ENCODE results near the gene BCL2. TPM values are rescaled to one million over a fixed set of nuclear protein-coding genes. Genes with fewer than 3 reads are reported as not detected.

Gene BCL2
- total RNA-seq, 4 donors from 2014 or later, result 16.2 to 54.5 (median 20.7) TPM

- peak overlapping the region in 2 of 4 donors; percentile 10 to 49 for H3K27ac ChIP-seq
- TF ChIP-seq CTCF (IDR thresholded peaks at IDR 0.05), result peak; percentile 70 to 93 (median 92)
- no peak for TF ChIP-seq POLR2A (IDR thresholded peaks at IDR 0.05)
Observed at GRCh38 chr18:63322908-63323634, 3.5 kb upstream of the BCL2 start.

GRCh38 chr18:63322206-63322605 is 2.6 kb upstream of the BCL2 start:
- TF ChIP-seq POLR2A (IDR thresholded peaks at IDR 0.05), result no peak
- TF ChIP-seq CTCF (IDR thresholded peaks at IDR 0.05), result no peak
- Histone ChIP-seq H3K4me3 (no peak overlapping the region), H3K36me3 (no peaks in the 10 kb centered on the region), H3K4me1 (peaks cover 0 to 11% (median 0%) of the 10 kb centered on the region in 4 donors), H3K9me3 (no peaks in the 10 kb centered on the region), H3K27me3 (no peaks in the 10 kb centered on the region), H3K27ac (peak overlapping the region in 2 of 4 donors; percentile 10 to 93)
- no peak for DNase-seq

More at GRCh38 chr18:63322908-63323634, 3.5 kb upstream of the BCL2 start:
- H3K9me3 ChIP-seq, result no peaks in the 10 kb centered on the region
- H3K4me3 ChIP-seq, result no peak overlapping the region
- peak in 2 of 3 donors; percentile 52 to 86 for DNase-seq
- H3K27me3 ChIP-seq, result no peaks in the 10 kb centered on the region
- no peaks in the 10 kb centered on the region for H3K36me3 ChIP-seq
- peaks cover 0 to 11% (median 0%) of the 10 kb centered on the region in 4 donors for H3K4me1 ChIP-seq

- H3K4me3 ChIP-seq, result peak overlapping the region in 1 of 4 donors; percentile 62
- DNase-seq, result no peak
- no peaks in the 10 kb centered on the region for H3K9me3 ChIP-seq
- peaks cover 0 to 15% (median 1%) of the 10 kb centered on the region in 4 donors for H3K4me1 ChIP-seq
- H3K27me3 ChIP-seq, result no peaks in the 10 kb centered on the region
- H3K27ac ChIP-seq, result peak overlapping the region in 3 of 4 donors; percentile 73 to 93 (median 89)
- TF ChIP-seq CTCF (IDR thresholded peaks at IDR 0.05), result no peak
- no peak for TF ChIP-seq POLR2A (IDR thresholded peaks at IDR 0.05)
- H3K36me3 ChIP-seq, result no peaks in the 10 kb centered on the region
Observed at GRCh38 chr18:63321291-63321690, 1.7 kb upstream of the BCL2 start.

DNA sequence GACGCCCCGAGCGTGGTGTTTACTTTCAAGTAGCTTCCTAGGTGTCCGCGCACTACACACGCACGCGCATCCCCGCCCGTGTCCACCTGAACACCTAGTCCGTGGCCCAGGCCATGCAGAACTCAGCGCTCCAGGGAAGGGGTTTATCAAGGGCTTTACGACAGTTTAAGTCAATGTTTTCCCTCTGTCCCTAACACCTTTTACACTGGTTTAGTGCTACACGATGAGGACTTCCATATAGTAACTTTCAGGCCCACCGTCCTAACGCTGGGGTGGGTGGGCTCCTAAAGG is 1.4 kb upstream of the BCL2 start:
- peak overlapping the region; percentile 62 to 81 (median 73) for H3K4me3 ChIP-seq
- no peak for TF ChIP-seq CTCF (IDR thresholded peaks at IDR 0.05)
- DNase-seq, result peak in 2 of 3 donors; percentile 68 to 72
- H3K27me3 ChIP-seq, result no peaks in the 10 kb centered on the region
- no peaks in the 10 kb centered on the region for H3K9me3 ChIP-seq
- H3K36me3 ChIP-seq, result no peaks in the 10 kb centered on the region
- H3K27ac ChIP-seq, result peak overlapping the region; percentile 73 to 93 (median 87)
- H3K4me1 ChIP-seq, result peaks cover 0 to 16% (median 3%) of the 10 kb centered on the region in 4 donors

GRCh38 chr18:63320123-63320974 is 780 bp upstream of the BCL2 start:
- Histone ChIP-seq H3K4me3 (peak overlapping the region; percentile 62 to 81 (median 73)), H3K4me1 (peaks cover 0 to 16% (median 5%) of the 10 kb centered on the region in 4 donors), H3K9me3 (no peaks in the 10 kb centered on the region), H3K27me3 (no peaks in the 10 kb centered on the region), H3K27ac (peak overlapping the region; percentile 73 to 93 (median 87)), H3K36me3 (no peaks in the 10 kb centered on the region)
- peak in 3 of 6 experiments; percentile 21 to 33 (median 32) for TF ChIP-seq CTCF (IDR thresholded peaks at IDR 0.05)
- TF ChIP-seq POLR2A (IDR thresholded peaks at IDR 0.05), result peak in 1 of 2 donors; percentile 9
- peak; percentile 85 to 95 (median 88) for DNase-seq

Measured in Peyer's patch (tissue), 4 donors.